ENCODE measurements around the gene PLSCR1. TPM values are rescaled to one million over a fixed set of nuclear protein-coding genes. Genes with fewer than 3 reads are reported as not detected.
"Not testable (repeated sequence)": the region's sequence is repeated elsewhere in the genome, so short reads cannot be mapped to it uniquely, and the experiment has no call there.

PLSCR1 gene
- total RNA-seq, 1 donor from 2014 or later, result 34.7 TPM

- no peak for DNase-seq
These were observed 2.9 kb upstream of the PLSCR1 start for GRCh38 chr3:146547235-146547835.

- DNase-seq, result no peak
These were observed 2.1 kb upstream of the PLSCR1 start for GRCh38 chr3:146546366-146546965.

GRCh38 chr3:146544929-146545528 is 622 bp upstream of the PLSCR1 start:
- no peak for DNase-seq

GRCh38 chr3:146543461-146544001 is 876 bp downstream of the PLSCR1 start:
- DNase-seq, result peak; percentile 60

- DNase-seq, result no peak
These were observed 1.4 kb downstream of the PLSCR1 start for GRCh38 chr3:146542978-146543377.

- DNase-seq, result no peak
These were observed 2.2 kb downstream of the PLSCR1 start for GRCh38 chr3:146542179-146542578.

GRCh38 chr3:146540978-146541377 is 3.4 kb downstream of the PLSCR1 start:
- no peak for DNase-seq

- DNase-seq, result no peak
These were observed 4.2 kb downstream of the PLSCR1 start for GRCh38 chr3:146540236-146540635.

- no peak for DNase-seq
These were observed 5.1 kb downstream of the PLSCR1 start for GRCh38 chr3:146539315-146539714.

GRCh38 chr3:146537603-146538002 is 6.8 kb downstream of the PLSCR1 start:
- no peak for DNase-seq

GRCh38 chr3:146536681-146537080 is 7.7 kb downstream of the PLSCR1 start:
- no peak for DNase-seq

GRCh38 chr3:146532406-146532805 is 12.0 kb downstream of the PLSCR1 start:
- DNase-seq, result no peak

GRCh38 chr3:146530609-146531008 is 13.8 kb downstream of the PLSCR1 start:
- DNase-seq, result no peak

- DNase-seq, result no peak
These were observed 15.4 kb downstream of the PLSCR1 start for GRCh38 chr3:146529021-146529420.

GRCh38 chr3:146524961-146525360 is 19.4 kb downstream of the PLSCR1 start:
- no peak for DNase-seq

GRCh38 chr3:146523531-146523930 is 20.9 kb downstream of the PLSCR1 start:
- DNase-seq, result no peak

GRCh38 chr3:146522174-146523158 is 21.9 kb downstream of the PLSCR1 start:
- not testable (repeated sequence) for DNase-seq

GRCh38 chr3:146521394-146521793 is 23.0 kb downstream of the PLSCR1 start:
- DNase-seq, result no peak

- DNase-seq, result no peak
These were observed 24.6 kb downstream of the PLSCR1 start for GRCh38 chr3:146519810-146520209.

- no peak for DNase-seq
These were observed 26.5 kb downstream of the PLSCR1 start for GRCh38 chr3:146517684-146518435.

- no peak for DNase-seq
These were observed 30.9 kb downstream of the PLSCR1 start for GRCh38 chr3:146513386-146514051.

Measured in skin of body (tissue), 2 donors.